Stomach (tissue), 9 donors: ENCODE measurements around the gene ZNF827. TPM values are rescaled to one million over a fixed set of nuclear protein-coding genes. Genes with fewer than 3 reads are reported as not detected.
A peak's percentile ranks its signal among the peaks of the same experiment; 100 is the strongest.

Source experiments
- DNase-seq, 2 donors: peaks; one replicate each; pipeline versions ENCODE4 v3.0.0 to v3.0.0-alpha.2; 2013 to 2019
- H3K27ac ChIP-seq, 5 donors: fragments of 200-600 bp in 4 of 5; sonication (generic) in 4 of 5; one replicate each; pipeline ENCODE4 v1.5.1; 2013 to 2019; ENCODE audit warnings: mild to moderate bottlenecking in 1 of 5, moderate library complexity in 1 of 5
- H3K27me3 ChIP-seq, 3 donors: fragments of 200-600 bp; sonication (generic); one replicate each; pipeline ENCODE4 v1.5.1; 2017 to 2019; ENCODE audit warnings: mixed run types in 1 of 3
- H3K36me3 ChIP-seq, 4 donors: fragments of 200-600 bp; sonication (generic); 1 replicate in 3 of 4; 2 replicates in 1 of 4; pipeline ENCODE4 v1.5.1; 2016 to 2019
- H3K4me1 ChIP-seq, 4 donors: fragments of 200-600 bp; sonication (generic); one replicate each; pipeline ENCODE4 v1.5.1; 2016 to 2019
- H3K4me3 ChIP-seq, 4 donors: fragments of 200-600 bp; sonication (generic) in 3 of 4; one replicate each; pipeline ENCODE4 v1.5.1; 2016 to 2019; ENCODE audit warnings: mild to moderate bottlenecking in 1 of 4
- H3K9me3 ChIP-seq, 4 donors: fragments of 200-600 bp; sonication (generic); one replicate each; pipeline ENCODE4 v1.5.1; 2016 to 2019
- EP300 ChIP-seq: sonication (generic); formaldehyde crosslinking; IDR thresholded peaks from one replicate; pipeline ENCODE4 v1.6.1; 2017; ENCODE audit warnings: antibody characterized with exemption
- POLR2A ChIP-seq, 4 donors: fragments of 450-650 bp; IDR thresholded peaks; one replicate each; pipeline ENCODE4 v1.6.1; 2016; ENCODE audit warnings: antibody characterized with exemption in 4 of 4, control low read depth in 2 of 4, mild to moderate bottlenecking in 1 of 4, moderate library complexity in 1 of 4
- POLR2AphosphoS5 ChIP-seq, 3 donors: sonication (generic); formaldehyde crosslinking; IDR thresholded peaks; one replicate each; pipeline ENCODE4 v1.6.1; 2016; ENCODE audit warnings: antibody characterized with exemption in 3 of 3
- WGBS, 5 donors: extraction: QIAGEN DNeasy Blood & Tissue Kit in 3 of 5; methylation state at CpG; one replicate each; pipeline versions ENCODE4 v1.1.5 to v1.1.7; 2013 to 2018; 5-methylcytosine and 5-hydroxymethylcytosine counted together
- intact Hi-C: fragments of 100-400 bp; cut with DNase I; formaldehyde crosslinking; loops from one replicate; pipeline ENCODE4 v1.15.1; 2023; ENCODE audit warnings: low total_unique reads
- polyA plus RNA-seq, 3 donors: library from polyadenylated mRNA; stranded (reverse); fragments of 200-250 nt; gene quantifications; one replicate each; pipeline ENCODE4 v1.2.3, GENCODE V29; 2013
- total RNA-seq, 5 donors: library from RNA; depleted of rRNA; stranded (reverse); fragments of >200 nt; gene quantifications; one replicate each; pipeline versions ENCODE4 v1.1.0 to v1.2.3, GENCODE V29; 2014 to 2016
- TF ChIP-seq, protein P1 (sequence below), 7 experiments: fragments of 450-650 bp in 4 of 7; fragments of 200-600 bp in 3 of 7; sonication (generic) in 3 of 7; IDR thresholded peaks; one replicate each; pipeline ENCODE4 v1.5.1; 2016 to 2019; ENCODE audit warnings: antibody characterized with exemption in 7 of 7, control low read depth in 2 of 7, mild to moderate bottlenecking in 1 of 7
- donor health status: healthy with polysubstance abuse.
- donor health status: Bipolar disorder and iron deficiency.
- donor health status: healthy.

ZNF827 gene
- total and polyA plus RNA-seq, 8 donors, result 1.7 to 109 (median 13.5) TPM

DNA sequence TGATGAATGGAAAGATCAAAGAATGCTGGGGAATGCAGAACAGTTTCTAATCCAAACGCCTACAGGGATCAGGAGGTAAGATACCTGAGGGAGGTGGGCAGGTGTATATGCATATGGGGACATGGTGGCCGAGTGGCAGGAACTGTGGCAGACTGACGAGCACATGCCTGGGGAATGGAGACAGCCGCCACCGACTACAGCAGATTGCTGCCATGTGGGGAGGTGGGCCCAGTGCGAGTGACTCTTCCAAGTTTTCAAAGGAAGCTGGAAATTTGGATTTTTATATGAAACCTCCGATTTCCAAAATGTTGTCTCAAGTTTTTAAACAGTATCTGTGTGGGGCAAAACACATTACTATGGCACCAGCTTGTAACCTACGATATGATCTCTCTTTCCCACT lies 9.9 kb downstream of the ZNF827 start:
- no peak overlapping the region for H3K27ac ChIP-seq
- DNase-seq, result no peak
- intact Hi-C loops, result no loop called here
- no peaks in the 10 kb centered on the region for H3K36me3 ChIP-seq
- TF ChIP-seq POLR2AphosphoS5 (IDR thresholded peaks at IDR 0.05) (no peak), EP300 (no peak), POLR2A (IDR thresholded peaks at IDR 0.05) (no peak)
- TF ChIP-seq, protein P1, sequence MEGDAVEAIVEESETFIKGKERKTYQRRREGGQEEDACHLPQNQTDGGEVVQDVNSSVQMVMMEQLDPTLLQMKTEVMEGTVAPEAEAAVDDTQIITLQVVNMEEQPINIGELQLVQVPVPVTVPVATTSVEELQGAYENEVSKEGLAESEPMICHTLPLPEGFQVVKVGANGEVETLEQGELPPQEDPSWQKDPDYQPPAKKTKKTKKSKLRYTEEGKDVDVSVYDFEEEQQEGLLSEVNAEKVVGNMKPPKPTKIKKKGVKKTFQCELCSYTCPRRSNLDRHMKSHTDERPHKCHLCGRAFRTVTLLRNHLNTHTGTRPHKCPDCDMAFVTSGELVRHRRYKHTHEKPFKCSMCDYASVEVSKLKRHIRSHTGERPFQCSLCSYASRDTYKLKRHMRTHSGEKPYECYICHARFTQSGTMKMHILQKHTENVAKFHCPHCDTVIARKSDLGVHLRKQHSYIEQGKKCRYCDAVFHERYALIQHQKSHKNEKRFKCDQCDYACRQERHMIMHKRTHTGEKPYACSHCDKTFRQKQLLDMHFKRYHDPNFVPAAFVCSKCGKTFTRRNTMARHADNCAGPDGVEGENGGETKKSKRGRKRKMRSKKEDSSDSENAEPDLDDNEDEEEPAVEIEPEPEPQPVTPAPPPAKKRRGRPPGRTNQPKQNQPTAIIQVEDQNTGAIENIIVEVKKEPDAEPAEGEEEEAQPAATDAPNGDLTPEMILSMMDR (IDR thresholded peaks at IDR 0.05), result no peak
- H3K27me3 ChIP-seq, result no peaks in the 10 kb centered on the region
- 88 to 93% (median 92%) methylated on average over 8 of the region's 8 CpGs for WGBS, 5 donors
- peaks cover 0 to 23% (median 7%) of the 10 kb centered on the region in 4 donors for H3K4me1 ChIP-seq
- no peak overlapping the region for H3K4me3 ChIP-seq
- no peaks in the 10 kb centered on the region for H3K9me3 ChIP-seq

DNA sequence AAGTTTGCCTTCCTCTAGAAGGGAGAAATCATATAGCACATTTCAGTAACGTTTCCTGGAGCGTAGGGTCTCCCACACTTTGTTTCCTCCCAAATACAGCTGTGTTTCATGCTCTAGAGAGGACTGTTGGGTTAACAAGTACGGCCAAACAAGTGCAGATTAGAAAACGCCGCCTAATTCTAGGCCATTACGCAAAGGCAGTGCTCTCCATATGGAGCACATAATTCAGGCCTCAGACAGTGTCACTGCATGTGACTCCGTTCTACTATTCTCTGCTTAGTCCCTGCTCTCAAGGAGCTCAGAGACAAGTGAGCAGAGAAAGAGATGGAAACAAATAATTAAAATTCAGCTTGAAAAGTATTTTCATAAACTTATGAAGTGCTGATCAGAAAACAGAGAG lies 11.6 kb downstream of the ZNF827 start:
- TF ChIP-seq EP300 (no peak), POLR2AphosphoS5 (IDR thresholded peaks at IDR 0.05) (no peak), POLR2A (IDR thresholded peaks at IDR 0.05) (no peak)
- DNase-seq, result no peak
- H3K4me3 ChIP-seq, result no peak overlapping the region
- H3K9me3 ChIP-seq, result no peaks in the 10 kb centered on the region
- H3K4me1 ChIP-seq, result peaks cover 0 to 22% (median 7%) of the 10 kb centered on the region in 4 donors
- WGBS, 5 donors, result 83 to 94% (median 88%) methylated on average over 7 of the region's 7 CpGs
- H3K36me3 ChIP-seq, result no peaks in the 10 kb centered on the region
- H3K27ac ChIP-seq, result no peak overlapping the region
- intact Hi-C loops, result no loop called here
- H3K27me3 ChIP-seq, result no peaks in the 10 kb centered on the region

DNA sequence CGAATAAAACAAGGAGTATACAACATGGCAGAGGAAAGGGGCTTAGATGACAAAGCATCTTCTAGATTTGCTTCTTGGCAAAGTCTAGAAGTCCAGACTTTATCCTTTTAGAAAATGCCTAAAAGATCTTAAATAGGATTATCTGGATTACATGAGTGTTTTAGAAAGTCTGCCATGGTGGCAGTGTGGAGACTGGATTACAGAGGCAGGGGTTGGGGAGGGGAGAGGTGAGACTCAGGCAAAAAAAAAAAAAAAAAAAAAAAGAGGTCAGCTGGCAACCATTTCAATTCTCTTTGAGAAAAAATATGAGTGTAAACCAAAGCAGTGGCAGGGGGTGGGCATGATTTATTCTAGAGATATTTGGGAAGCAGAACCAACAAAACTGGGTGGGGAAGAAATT lies 17.4 kb downstream of the ZNF827 start:
- 73 to 97% (median 83%) methylated on average over 1 of the region's 1 CpG for WGBS, 5 donors
- H3K36me3 ChIP-seq, result no peaks in the 10 kb centered on the region
- H3K4me1 ChIP-seq, result peaks cover 0 to 8% (median 0%) of the 10 kb centered on the region in 4 donors
- no peaks in the 10 kb centered on the region for H3K9me3 ChIP-seq
- no peak for DNase-seq
- H3K4me3 ChIP-seq, result no peak overlapping the region
- H3K27me3 ChIP-seq, result no peaks in the 10 kb centered on the region
- H3K27ac ChIP-seq, result no peak overlapping the region
- intact Hi-C loops, result no loop called here
- no peak for TF ChIP-seq EP300
- TF ChIP-seq, protein P1 (IDR thresholded peaks at IDR 0.05), result no peak

DNA sequence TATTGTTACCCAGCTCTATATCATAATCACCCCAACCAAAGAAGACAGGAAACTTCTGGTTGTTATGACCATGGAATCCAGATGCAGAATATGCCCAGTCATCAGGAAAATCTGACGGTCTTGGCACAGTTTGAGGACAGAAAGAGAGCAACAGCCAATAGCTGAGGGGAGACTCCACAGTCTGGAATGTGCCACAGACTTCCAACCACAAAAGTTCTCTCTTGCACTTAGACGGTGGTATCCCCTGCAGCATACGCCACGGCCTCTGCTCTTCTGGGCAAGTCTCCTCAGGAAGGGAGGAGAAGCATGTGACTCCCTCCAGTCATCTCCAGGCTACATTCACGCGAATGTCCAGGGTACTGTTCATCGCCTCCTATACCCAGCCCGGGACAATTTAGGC lies 18.4 kb downstream of the ZNF827 start:
- TF ChIP-seq EP300, result no peak
- TF ChIP-seq POLR2AphosphoS5 (IDR thresholded peaks at IDR 0.05), result no peak
- TF ChIP-seq, protein P1 (IDR thresholded peaks at IDR 0.05), result no peak
- TF ChIP-seq POLR2A (IDR thresholded peaks at IDR 0.05), result no peak
- H3K27me3 ChIP-seq, result no peaks in the 10 kb centered on the region
- intact Hi-C loops, result no loop called here
- H3K4me1 ChIP-seq, result peaks cover 0 to 8% (median 0%) of the 10 kb centered on the region in 4 donors
- H3K27ac ChIP-seq, result no peak overlapping the region
- H3K4me3 ChIP-seq, result no peak overlapping the region
- 58 to 79% (median 68%) methylated on average over 8 of the region's 8 CpGs for WGBS, 5 donors
- H3K9me3 ChIP-seq, result no peaks in the 10 kb centered on the region
- DNase-seq, result peak in 1 of 2 donors; percentile 35
- no peaks in the 10 kb centered on the region for H3K36me3 ChIP-seq

DNA sequence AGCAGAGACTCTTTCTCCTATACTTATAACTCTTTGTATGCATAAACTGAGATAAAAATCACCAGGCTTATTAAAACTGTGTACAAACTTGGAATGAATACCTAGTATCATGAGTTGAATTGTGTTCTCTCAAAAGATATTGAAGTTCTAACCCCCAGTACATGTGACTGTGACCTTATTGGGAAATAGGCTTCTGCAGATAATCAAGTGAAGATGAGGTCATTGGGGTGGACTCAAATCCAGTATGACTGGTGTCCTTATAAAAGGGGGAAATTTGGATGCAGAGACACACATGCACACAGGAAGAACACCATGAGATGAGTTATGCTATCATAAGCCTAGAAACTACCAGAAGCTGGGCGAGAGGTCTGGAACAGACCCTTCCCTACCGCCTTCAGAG lies 26.2 kb downstream of the ZNF827 start:
- no peaks in the 10 kb centered on the region for H3K36me3 ChIP-seq
- H3K4me1 ChIP-seq, result peaks cover 0 to 36% (median 4%) of the 10 kb centered on the region in 4 donors
- DNase-seq, result no peak
- no peak overlapping the region for H3K4me3 ChIP-seq
- no peaks in the 10 kb centered on the region for H3K27me3 ChIP-seq
- no peaks in the 10 kb centered on the region for H3K9me3 ChIP-seq
- no peak overlapping the region for H3K27ac ChIP-seq
- TF ChIP-seq EP300 (no peak), POLR2AphosphoS5 (IDR thresholded peaks at IDR 0.05) (no peak), POLR2A (IDR thresholded peaks at IDR 0.05) (no peak)
- TF ChIP-seq, protein P1 (IDR thresholded peaks at IDR 0.05), result no peak
- WGBS, 5 donors, result 96 to 100% (median 98%) methylated on average over 2 of the region's 2 CpGs
- intact Hi-C loops, result no loop called here
